Breast epithelium (tissue), 4 donors: ENCODE data around the gene RNF121. TPM values are rescaled to one million over a fixed set of nuclear protein-coding genes. Genes with fewer than 3 reads are reported as not detected.

Experiments
- DNase-seq, 2 donors: peaks; one replicate each; pipeline ENCODE4 v3.0.0-alpha.2; 2019; ENCODE audit warnings: low spot score in 2 of 2
- H3K27ac ChIP-seq, 2 donors: fragments of 200-600 bp; sonication (generic) in 1 of 2; one replicate each; pipeline ENCODE4 v1.5.1; 2016 to 2019; ENCODE audit warnings: mild to moderate bottlenecking in 1 of 2
- H3K27me3 ChIP-seq, 2 donors: fragments of 200-600 bp; sonication (generic) in 1 of 2; one replicate each; pipeline versions ENCODE4 v1.5.1 to v1.6.0; 2017 to 2019; ENCODE audit warnings: control low read depth in 1 of 2, mild to moderate bottlenecking in 1 of 2
- H3K36me3 ChIP-seq: fragments of 200-600 bp; one replicate; pipeline ENCODE4 v1.5.1; 2019
- H3K4me1 ChIP-seq, 2 donors: fragments of 200-600 bp; sonication (generic); one replicate each; pipeline ENCODE4 v1.5.1; 2016 to 2019; ENCODE audit warnings: control low read depth in 1 of 2
- H3K4me3 ChIP-seq, 3 donors: fragments of 200-600 bp; sonication (generic); 1 replicate in 2 of 3; 2 replicates in 1 of 3; pipeline ENCODE4 v1.5.1; 2016 to 2019; ENCODE audit warnings: mild to moderate bottlenecking in 3 of 3, moderate library complexity in 2 of 3
- H3K9me3 ChIP-seq, 2 donors: fragments of 200-600 bp; sonication (generic) in 1 of 2; one replicate each; pipeline ENCODE4 v1.5.1; 2016 to 2019; ENCODE audit warnings: control low read depth in 1 of 2
- POLR2A ChIP-seq: fragments of 450-650 bp; IDR thresholded peaks from one replicate; pipeline ENCODE4 v1.6.1; 2016; ENCODE audit warnings: antibody characterized with exemption, mild to moderate bottlenecking, moderate library complexity
- POLR2AphosphoS5 ChIP-seq, 3 donors: sonication (generic); formaldehyde crosslinking; IDR thresholded peaks; one replicate each; pipeline ENCODE4 v1.6.1; 2017; ENCODE audit warnings: antibody characterized with exemption in 3 of 3
- intact Hi-C: fragments of 100-400 bp; cut with DNase I; formaldehyde crosslinking; loops from one replicate; pipeline ENCODE4 v1.15.1; 2023; ENCODE audit warnings: low total_unique reads
- total RNA-seq, 3 donors: library from RNA; depleted of rRNA; stranded (reverse); fragments of >200 nt; gene quantifications; one replicate each; pipeline ENCODE4 v1.1.0, GENCODE V29; 2016
- TF ChIP-seq, protein P1 (sequence below), 3 donors: fragments of 450-650 bp; IDR thresholded peaks; one replicate each; pipeline ENCODE4 v1.5.1; 2016 to 2017; ENCODE audit warnings: antibody characterized with exemption in 3 of 3, mild to moderate bottlenecking in 3 of 3, moderate library complexity in 3 of 3

The RNF121 gene
- total RNA-seq, 3 donors from 2014 or later = 21.8 to 39.0 (median 37.3) TPM

DNA sequence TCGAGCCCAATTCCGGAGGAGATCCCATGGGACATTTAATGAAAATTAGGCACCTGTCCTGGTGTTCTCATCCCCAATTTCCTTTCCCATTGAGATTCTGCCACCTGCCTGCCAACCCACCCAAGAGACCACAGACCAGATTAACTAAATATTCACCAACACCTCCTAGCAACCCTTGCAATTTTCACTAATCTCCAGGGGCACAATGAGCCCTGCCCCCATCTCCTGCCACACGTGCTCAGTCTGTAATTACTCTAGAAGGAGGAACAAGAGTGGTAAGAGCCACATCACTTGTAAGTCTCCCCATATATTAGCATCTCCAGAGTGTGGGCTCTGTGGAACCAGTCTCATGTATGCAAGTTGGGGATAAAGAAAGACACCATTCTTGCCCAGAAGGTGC, 107.8 kb downstream of the RNF121 start:
- Histone ChIP-seq H3K9me3 (no peaks in the 10 kb centered on the region), H3K27me3 (no peaks in the 10 kb centered on the region), H3K4me3 (peak overlapping the region in 1 of 3 donors; percentile 38), H3K4me1 (peaks cover 0 to 14% of the 10 kb centered on the region in 2 donors), H3K27ac (peak overlapping the region in 1 of 2 donors; percentile 21), H3K36me3 (peaks cover 3% of the 10 kb centered on the region)
- DNase-seq = no peak
- intact Hi-C loops = no loop called here
- TF ChIP-seq POLR2AphosphoS5 (IDR thresholded peaks at IDR 0.05) (no peak), POLR2A (no peak)
- TF ChIP-seq, protein P1, sequence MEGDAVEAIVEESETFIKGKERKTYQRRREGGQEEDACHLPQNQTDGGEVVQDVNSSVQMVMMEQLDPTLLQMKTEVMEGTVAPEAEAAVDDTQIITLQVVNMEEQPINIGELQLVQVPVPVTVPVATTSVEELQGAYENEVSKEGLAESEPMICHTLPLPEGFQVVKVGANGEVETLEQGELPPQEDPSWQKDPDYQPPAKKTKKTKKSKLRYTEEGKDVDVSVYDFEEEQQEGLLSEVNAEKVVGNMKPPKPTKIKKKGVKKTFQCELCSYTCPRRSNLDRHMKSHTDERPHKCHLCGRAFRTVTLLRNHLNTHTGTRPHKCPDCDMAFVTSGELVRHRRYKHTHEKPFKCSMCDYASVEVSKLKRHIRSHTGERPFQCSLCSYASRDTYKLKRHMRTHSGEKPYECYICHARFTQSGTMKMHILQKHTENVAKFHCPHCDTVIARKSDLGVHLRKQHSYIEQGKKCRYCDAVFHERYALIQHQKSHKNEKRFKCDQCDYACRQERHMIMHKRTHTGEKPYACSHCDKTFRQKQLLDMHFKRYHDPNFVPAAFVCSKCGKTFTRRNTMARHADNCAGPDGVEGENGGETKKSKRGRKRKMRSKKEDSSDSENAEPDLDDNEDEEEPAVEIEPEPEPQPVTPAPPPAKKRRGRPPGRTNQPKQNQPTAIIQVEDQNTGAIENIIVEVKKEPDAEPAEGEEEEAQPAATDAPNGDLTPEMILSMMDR (IDR thresholded peaks at IDR 0.05) = no peak

- H3K36me3 ChIP-seq = peaks cover 3% of the 10 kb centered on the region
- intact Hi-C loops = no loop called here
- H3K9me3 ChIP-seq = no peaks in the 10 kb centered on the region
- TF ChIP-seq POLR2A = no peak
- TF ChIP-seq POLR2AphosphoS5 (IDR thresholded peaks at IDR 0.05) = no peak
- TF ChIP-seq, protein P1 (IDR thresholded peaks at IDR 0.05) = no peak
- peak overlapping the region; percentile 99 for H3K27ac ChIP-seq
- H3K4me3 ChIP-seq = peak overlapping the region; percentile 56 to 71 (median 68)
- DNase-seq = no peak
- H3K4me1 ChIP-seq = peaks cover 2 to 21% of the 10 kb centered on the region in 2 donors
- H3K27me3 ChIP-seq = no peaks in the 10 kb centered on the region
Observed at GRCh38 chr11:72037554-72038311, 108.9 kb downstream of the RNF121 start.

DNA sequence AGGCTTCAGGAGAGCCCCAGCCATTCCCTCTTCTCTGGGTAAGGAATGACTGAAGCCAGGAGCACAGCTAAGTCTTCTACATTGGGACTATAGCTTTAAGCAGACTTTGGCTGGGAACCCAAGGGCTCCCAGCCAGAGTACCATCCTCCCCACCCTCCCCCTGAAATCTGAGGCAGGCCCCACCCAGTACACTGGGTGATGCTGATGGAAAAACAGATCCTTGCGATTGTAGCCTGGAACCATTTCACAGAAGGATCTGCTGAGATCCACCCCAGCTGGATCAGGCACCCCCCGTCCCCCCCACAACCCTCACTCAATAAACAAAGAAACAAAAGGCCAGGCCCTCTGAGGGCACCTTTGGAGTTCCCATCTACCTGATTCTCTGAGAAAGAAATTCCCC, 109.6 kb downstream of the RNF121 start:
- peaks cover 4 to 21% of the 10 kb centered on the region in 2 donors for H3K4me1 ChIP-seq
- peak overlapping the region; percentile 99 for H3K27ac ChIP-seq
- peak; percentile 58 to 65 for DNase-seq
- H3K9me3 ChIP-seq = no peaks in the 10 kb centered on the region
- no peaks in the 10 kb centered on the region for H3K27me3 ChIP-seq
- no peaks in the 10 kb centered on the region for H3K36me3 ChIP-seq
- TF ChIP-seq POLR2A = no peak
- TF ChIP-seq, protein P1 (IDR thresholded peaks at IDR 0.05) = no peak
- TF ChIP-seq POLR2AphosphoS5 (IDR thresholded peaks at IDR 0.05) = peak; percentile 27 to 59 (median 34)
- peak overlapping the region; percentile 56 to 71 (median 68) for H3K4me3 ChIP-seq
- intact Hi-C loops = no loop called here

- no peak for TF ChIP-seq POLR2AphosphoS5 (IDR thresholded peaks at IDR 0.05)
- TF ChIP-seq, protein P1 (IDR thresholded peaks at IDR 0.05) = no peak
- no peak for TF ChIP-seq POLR2A
- Histone ChIP-seq H3K36me3 (no peaks in the 10 kb centered on the region), H3K9me3 (no peaks in the 10 kb centered on the region), H3K27ac (peak overlapping the region; percentile 99), H3K4me1 (peaks cover 4 to 21% of the 10 kb centered on the region in 2 donors), H3K27me3 (no peaks in the 10 kb centered on the region), H3K4me3 (peak overlapping the region; percentile 56 to 71 (median 68))
- intact Hi-C loops = no loop called here
- no peak for DNase-seq
Observed at GRCh38 chr11:72039031-72039855, 110.4 kb downstream of the RNF121 start.
